ENCODE results near the gene NLGN1. TPM values are rescaled to one million over a fixed set of nuclear protein-coding genes. Genes with fewer than 3 reads are reported as not detected.

Gene NLGN1
- total RNA-seq, 1 donor from 2014 or later = 50.2 TPM

DNA sequence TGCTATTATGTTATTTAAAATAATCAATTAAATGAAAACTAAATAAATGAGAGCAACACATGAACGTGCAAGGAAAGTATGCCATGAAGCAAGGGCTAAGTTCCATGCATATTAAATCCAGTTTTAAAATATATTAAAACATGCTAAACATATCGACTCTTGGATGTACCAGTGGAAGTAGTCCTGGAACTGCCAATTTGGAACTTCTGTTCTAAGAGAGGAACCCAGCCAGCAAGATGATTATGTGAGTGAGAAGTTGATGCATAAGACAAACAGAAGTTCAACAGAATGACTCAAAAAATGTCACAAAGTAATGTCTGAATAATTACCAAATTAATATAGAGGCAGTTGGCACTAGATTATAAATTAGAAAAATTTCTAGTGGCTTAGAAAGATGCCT is 714.2 kb downstream of the NLGN1 start:
- TF ChIP-seq, protein P1, sequence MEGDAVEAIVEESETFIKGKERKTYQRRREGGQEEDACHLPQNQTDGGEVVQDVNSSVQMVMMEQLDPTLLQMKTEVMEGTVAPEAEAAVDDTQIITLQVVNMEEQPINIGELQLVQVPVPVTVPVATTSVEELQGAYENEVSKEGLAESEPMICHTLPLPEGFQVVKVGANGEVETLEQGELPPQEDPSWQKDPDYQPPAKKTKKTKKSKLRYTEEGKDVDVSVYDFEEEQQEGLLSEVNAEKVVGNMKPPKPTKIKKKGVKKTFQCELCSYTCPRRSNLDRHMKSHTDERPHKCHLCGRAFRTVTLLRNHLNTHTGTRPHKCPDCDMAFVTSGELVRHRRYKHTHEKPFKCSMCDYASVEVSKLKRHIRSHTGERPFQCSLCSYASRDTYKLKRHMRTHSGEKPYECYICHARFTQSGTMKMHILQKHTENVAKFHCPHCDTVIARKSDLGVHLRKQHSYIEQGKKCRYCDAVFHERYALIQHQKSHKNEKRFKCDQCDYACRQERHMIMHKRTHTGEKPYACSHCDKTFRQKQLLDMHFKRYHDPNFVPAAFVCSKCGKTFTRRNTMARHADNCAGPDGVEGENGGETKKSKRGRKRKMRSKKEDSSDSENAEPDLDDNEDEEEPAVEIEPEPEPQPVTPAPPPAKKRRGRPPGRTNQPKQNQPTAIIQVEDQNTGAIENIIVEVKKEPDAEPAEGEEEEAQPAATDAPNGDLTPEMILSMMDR (IDR thresholded peaks at IDR 0.05; ENCODE audit: partially characterized antibody, unreplicated experiment) = no peak
- Mint-ChIP-seq H3K9me3 (ENCODE audit: unreplicated experiment) (no peaks in the 10 kb centered on the region), H3K27me3 (ENCODE audit: unreplicated experiment) (no peaks in the 10 kb centered on the region), H3K36me3 (ENCODE audit: unreplicated experiment) (no peaks in the 10 kb centered on the region), H3K4me3 (ENCODE audit: unreplicated experiment) (no peak overlapping the region), H3K27ac (ENCODE audit: unreplicated experiment) (no peak overlapping the region), H3K4me1 (ENCODE audit: low read depth, unreplicated experiment) (no peaks in the 10 kb centered on the region)
- DNase-seq = no peak

DNA sequence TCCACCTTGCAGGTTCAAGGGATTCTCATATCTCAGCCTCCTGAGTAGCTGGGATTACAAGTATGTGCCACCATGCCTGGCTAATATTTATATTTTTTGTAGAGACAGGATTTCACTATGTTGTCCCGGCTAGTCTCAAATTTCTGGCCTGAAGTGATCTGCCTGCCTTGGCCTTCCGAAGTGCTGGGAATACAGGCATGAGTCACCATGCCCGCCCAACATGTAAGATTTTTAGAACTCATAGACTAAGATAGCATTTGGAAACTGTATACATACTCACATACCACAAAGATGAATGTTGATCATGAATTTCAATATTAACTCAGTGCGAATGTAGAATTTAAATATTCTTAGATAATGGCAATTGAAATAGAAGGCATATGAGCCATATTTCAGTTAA is 718.9 kb downstream of the NLGN1 start:
- H3K27ac Mint-ChIP-seq (ENCODE audit: unreplicated experiment) = no peak overlapping the region
- H3K27me3 Mint-ChIP-seq (ENCODE audit: unreplicated experiment) = no peaks in the 10 kb centered on the region
- no peaks in the 10 kb centered on the region for H3K4me1 Mint-ChIP-seq (ENCODE audit: low read depth, unreplicated experiment)
- no peak overlapping the region for H3K4me3 Mint-ChIP-seq (ENCODE audit: unreplicated experiment)
- H3K36me3 Mint-ChIP-seq (ENCODE audit: unreplicated experiment) = no peaks in the 10 kb centered on the region
- DNase-seq = no peak
- no peaks in the 10 kb centered on the region for H3K9me3 Mint-ChIP-seq (ENCODE audit: unreplicated experiment)
- TF ChIP-seq, protein P1 (IDR thresholded peaks at IDR 0.05; ENCODE audit: partially characterized antibody, unreplicated experiment) = no peak

DNA sequence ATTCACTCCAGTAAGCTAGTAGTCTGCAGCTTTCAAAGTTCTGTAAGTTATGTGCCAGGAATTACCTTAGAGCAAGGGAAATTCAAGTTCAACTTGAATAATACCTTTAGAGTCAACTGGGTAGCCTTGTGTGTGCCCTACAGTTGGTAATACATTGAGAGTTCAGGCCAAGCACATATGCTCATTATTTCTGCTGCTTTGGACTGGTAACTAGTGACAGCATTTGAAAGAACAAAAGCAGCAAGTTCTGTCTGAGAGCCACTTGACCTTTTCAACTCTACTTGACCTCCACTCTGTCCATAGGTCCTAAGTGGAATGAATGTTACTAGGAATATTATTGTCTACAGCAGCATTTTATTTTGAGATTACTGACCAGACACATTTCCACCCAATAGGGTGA is 723.5 kb downstream of the NLGN1 start:
- no peaks in the 10 kb centered on the region for H3K36me3 Mint-ChIP-seq (ENCODE audit: unreplicated experiment)

DNA sequence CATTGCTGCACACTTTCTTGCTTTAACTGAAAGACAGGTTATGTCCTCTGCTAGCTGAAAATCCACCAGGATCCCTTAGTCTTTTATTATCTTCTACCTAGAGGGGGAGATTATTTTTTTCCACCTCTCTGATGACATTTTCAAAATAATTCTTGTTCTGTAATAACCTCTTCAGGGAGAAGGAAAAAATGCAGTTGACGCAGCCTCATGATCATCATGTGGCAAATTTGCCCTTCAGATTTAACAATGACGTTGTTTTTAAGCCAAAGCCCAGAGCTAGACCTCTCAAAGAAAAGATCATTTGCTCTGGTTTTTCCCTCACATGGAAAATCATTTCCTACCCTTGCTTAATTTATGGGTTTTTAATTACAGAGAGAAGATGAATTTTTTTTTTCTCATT is 724.9 kb downstream of the NLGN1 start:
- no peak for DNase-seq
- Mint-ChIP-seq H3K27me3 (ENCODE audit: unreplicated experiment) (no peaks in the 10 kb centered on the region), H3K36me3 (ENCODE audit: unreplicated experiment) (no peaks in the 10 kb centered on the region), H3K27ac (ENCODE audit: unreplicated experiment) (no peak overlapping the region), H3K9me3 (ENCODE audit: unreplicated experiment) (peaks cover 2% of the 10 kb centered on the region), H3K4me3 (ENCODE audit: unreplicated experiment) (no peak overlapping the region), H3K4me1 (ENCODE audit: low read depth, unreplicated experiment) (no peaks in the 10 kb centered on the region)
- TF ChIP-seq, protein P1 (IDR thresholded peaks at IDR 0.05; ENCODE audit: partially characterized antibody, unreplicated experiment) = no peak

More for the DNA sequence above, 723.5 kb downstream of the NLGN1 start:
- no peak overlapping the region for H3K4me3 Mint-ChIP-seq (ENCODE audit: unreplicated experiment)
- no peaks in the 10 kb centered on the region for H3K27me3 Mint-ChIP-seq (ENCODE audit: unreplicated experiment)
- DNase-seq = no peak
- no peaks in the 10 kb centered on the region for H3K4me1 Mint-ChIP-seq (ENCODE audit: low read depth, unreplicated experiment)
- peaks cover 2% of the 10 kb centered on the region for H3K9me3 Mint-ChIP-seq (ENCODE audit: unreplicated experiment)
- no peak overlapping the region for H3K27ac Mint-ChIP-seq (ENCODE audit: unreplicated experiment)
- TF ChIP-seq, protein P1 (IDR thresholded peaks at IDR 0.05; ENCODE audit: partially characterized antibody, unreplicated experiment) = no peak

DNA sequence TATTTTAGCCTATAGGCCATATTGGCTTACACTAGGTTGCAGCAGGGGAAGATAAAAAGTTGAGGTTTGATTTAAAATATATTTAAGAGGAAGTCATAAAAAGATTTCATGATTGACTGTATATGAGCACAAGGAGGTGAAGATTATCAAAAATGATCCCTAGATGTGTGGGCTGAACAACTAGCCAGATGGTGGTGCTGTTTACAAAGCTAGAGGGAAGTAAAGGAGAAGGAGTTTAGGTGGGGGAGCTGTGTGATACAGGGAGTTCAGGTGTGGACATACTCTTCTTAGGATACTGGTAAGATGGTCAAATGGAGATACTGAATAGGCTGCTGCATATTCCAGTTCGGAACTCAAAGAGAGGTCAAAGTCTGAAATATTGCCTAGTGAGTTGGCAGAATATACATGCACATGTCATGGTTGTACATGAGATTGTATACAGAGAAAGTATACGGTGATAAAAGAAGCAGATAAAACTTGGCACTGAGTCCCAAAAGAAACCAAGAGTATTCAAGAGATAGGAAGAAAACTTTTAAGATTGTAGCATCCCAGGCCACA is 727.8 kb downstream of the NLGN1 start:
- Mint-ChIP-seq H3K9me3 (ENCODE audit: unreplicated experiment) (peaks cover 2% of the 10 kb centered on the region), H3K4me3 (ENCODE audit: unreplicated experiment) (no peak overlapping the region), H3K4me1 (ENCODE audit: low read depth, unreplicated experiment) (no peaks in the 10 kb centered on the region), H3K27me3 (ENCODE audit: unreplicated experiment) (no peaks in the 10 kb centered on the region), H3K36me3 (ENCODE audit: unreplicated experiment) (no peaks in the 10 kb centered on the region), H3K27ac (ENCODE audit: unreplicated experiment) (no peak overlapping the region)
- no peak for DNase-seq
- TF ChIP-seq, protein P1 (IDR thresholded peaks at IDR 0.05; ENCODE audit: partially characterized antibody, unreplicated experiment) = no peak
